GM12891 (cell line): ENCODE measurements around the gene SLC22A25.
"Not testable (repeated sequence)": the region's sequence is repeated elsewhere in the genome, so short reads cannot be mapped to it uniquely, and the experiment has no call there.

ENCODE experiments used
- DNase-seq: peaks from one replicate; pipeline ENCODE4 v3.0.0; 2011; ENCODE audit warnings: low spot score; ENCODE audit not compliant: insufficient read length
- FAIRE-seq: peaks from 2 replicates; lab custom pipeline; 2011; peaks lifted over from hg19 to GRCh38; lab: Jason Lieb, UNC
- PAX5 ChIP-seq: IDR thresholded peaks from 2 replicates; pipeline ENCODE4 v1.6.1; 2011; ENCODE audit warnings: low read length, moderate library complexity, mild to moderate bottlenecking; ENCODE audit not compliant: insufficient read depth, severe bottlenecking
- POLR2A ChIP-seq: IDR thresholded peaks from 2 replicates; pipeline ENCODE4 v1.6.1; 2011; ENCODE audit warnings: low read depth, low read length, control low read depth
- POLR2AphosphoS5 ChIP-seq: IDR thresholded peaks from 2 replicates; pipeline ENCODE4 v1.6.1; 2011; ENCODE audit warnings: low read depth, low read length, control low read depth
- POU2F2 ChIP-seq: IDR thresholded peaks from 2 replicates; pipeline ENCODE4 v1.6.1; 2011; ENCODE audit warnings: low read depth, mild to moderate bottlenecking, control low read depth, low read length, moderate library complexity
- SPI1 ChIP-seq: IDR thresholded peaks from 2 replicates; pipeline ENCODE4 v1.6.1; 2011; ENCODE audit warnings: low read depth, low read length, control low read depth
- TAF1 ChIP-seq: IDR thresholded peaks from 2 replicates; pipeline ENCODE4 v1.6.1; 2011; ENCODE audit warnings: low read depth, low read length, control low read depth

Gene SLC22A25

GRCh38 chr11:63250162-63251050 lies 7.0 kb upstream of the SLC22A25 start:
- no peak for FAIRE-seq
- no peak for TF ChIP-seq POU2F2
- no peak for TF ChIP-seq TAF1
- no peak for TF ChIP-seq PAX5
- TF ChIP-seq SPI1, result no peak
- TF ChIP-seq POLR2A, result no peak
- no peak for TF ChIP-seq POLR2AphosphoS5
- DNase-seq, result no peak

- TF ChIP-seq TAF1 (no peak), POU2F2 (no peak), SPI1 (no peak), POLR2AphosphoS5 (no peak), PAX5 (no peak), POLR2A (no peak)
- DNase-seq (no peak), FAIRE-seq (no peak)
Measured at GRCh38 chr11:63248966-63249365, 5.6 kb upstream of the SLC22A25 start.

DNA sequence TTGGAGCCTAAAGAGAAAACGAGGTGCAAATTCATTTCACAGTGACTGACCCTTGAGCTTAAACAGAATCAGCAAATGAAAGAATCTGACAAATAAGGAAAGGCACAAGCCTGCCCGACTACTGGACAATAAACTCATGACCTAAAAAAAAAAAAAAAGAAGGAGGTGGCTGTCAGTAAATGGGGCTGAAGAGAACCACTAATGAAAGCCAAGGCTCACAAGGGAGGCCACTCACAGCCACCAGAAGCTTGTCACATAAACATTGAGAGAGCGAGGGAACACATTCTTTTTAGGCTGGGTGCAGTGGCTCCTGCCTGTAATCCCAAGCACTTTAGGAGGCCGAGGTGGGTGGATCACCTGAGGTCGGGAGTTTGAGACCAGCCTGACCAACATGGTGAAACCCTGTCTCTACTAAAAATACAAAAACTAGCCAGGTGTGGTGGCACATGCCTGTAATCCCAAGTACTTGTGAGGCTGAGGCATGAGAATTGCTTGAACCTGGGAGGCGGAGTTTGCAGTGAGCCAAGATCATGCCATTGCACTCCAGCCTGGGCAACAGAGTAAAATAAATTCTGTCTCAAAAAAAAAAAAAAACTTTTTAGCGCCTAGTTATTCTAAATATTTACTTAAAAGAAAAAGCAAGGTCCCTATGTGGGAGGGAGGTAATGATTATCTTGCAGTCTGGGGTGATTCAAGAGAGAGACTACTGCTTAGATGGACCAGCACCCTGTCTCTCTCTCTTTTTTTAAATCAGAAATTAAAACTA lies 4.0 kb upstream of the SLC22A25 start:
- not testable (repeated sequence) for FAIRE-seq, DNase-seq

DNA sequence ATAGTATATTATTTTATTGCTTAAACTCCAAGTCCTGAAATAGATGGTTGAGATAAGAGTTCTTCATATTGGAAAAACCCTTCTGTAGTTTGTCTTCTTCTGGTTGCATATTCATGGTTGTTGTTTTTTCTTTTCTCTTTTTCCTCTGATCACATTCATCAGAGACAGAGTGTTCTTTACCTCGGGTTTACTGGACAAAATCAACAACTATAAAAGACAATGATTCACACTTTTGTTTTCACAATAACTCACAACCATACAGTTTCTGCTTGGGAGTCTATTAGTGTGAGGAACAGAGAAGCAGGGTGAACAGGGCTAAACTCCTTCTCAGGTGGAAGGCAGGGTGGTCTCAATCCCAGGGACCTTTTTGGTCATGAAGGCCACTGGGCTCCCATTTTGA lies 2.6 kb upstream of the SLC22A25 start:
- FAIRE-seq (no peak), DNase-seq (no peak)
- TF ChIP-seq SPI1 (no peak), POLR2AphosphoS5 (no peak), PAX5 (no peak), POU2F2 (no peak), TAF1 (no peak), POLR2A (no peak)

DNA sequence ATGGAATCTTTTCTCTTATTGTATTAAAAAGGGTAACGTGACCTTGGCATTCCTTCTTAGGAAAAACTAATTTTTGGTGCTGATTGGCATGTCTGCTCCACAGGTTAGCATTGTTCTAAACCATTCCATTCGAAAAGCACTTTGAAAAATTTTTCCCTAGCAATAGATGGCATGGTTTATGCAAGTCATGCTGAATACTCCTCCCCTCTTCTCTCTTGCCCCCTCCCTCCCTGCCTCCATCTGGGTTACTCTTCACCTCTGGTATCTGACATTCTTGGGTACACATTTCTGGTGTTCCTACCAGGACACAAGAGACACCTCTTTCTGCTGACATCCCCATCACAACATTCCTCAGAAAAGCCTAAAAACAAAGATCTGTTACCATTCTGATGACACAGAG lies 1.5 kb upstream of the SLC22A25 start:
- no peak for FAIRE-seq
- no peak for TF ChIP-seq TAF1
- no peak for TF ChIP-seq SPI1
- TF ChIP-seq POLR2AphosphoS5, result no peak
- no peak for TF ChIP-seq POLR2A
- no peak for DNase-seq

DNA sequence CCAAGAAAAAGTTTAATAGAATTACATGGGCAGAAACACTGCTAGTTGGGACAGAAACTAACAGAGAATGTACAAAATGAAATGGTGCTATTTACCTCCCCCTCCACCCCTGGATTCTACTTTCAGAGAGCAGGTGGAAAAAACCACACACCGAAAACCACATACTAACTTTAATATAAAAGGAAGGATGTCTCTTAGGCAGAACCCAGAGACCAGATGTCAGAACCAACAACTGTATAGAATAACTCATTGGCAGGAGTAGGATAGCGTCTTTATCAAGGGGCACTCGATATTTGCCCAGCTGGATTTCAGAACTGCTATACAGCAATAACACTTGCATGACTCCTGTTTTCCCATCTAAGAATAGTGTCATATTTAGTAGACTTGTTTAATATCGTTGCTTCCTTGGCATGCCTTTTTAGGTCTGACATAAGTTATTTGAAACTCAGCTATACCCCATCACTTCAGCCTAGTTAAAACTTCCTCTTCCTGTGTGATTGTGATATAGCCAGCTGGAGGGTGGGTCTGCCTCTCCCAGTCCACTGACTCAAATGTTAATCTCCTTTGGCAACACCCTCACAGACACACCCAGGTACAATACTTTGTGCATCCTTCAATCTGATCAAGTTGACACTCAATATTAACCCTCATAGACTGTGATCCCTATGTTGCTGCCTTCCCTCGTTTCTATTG lies 1.2 kb downstream of the SLC22A25 start:
- DNase-seq (no peak), FAIRE-seq (no peak)
- TF ChIP-seq POLR2A, result no peak
- no peak for TF ChIP-seq SPI1
- TF ChIP-seq POU2F2, result no peak
- no peak for TF ChIP-seq PAX5
- TF ChIP-seq POLR2AphosphoS5, result no peak
- TF ChIP-seq TAF1, result no peak

DNA sequence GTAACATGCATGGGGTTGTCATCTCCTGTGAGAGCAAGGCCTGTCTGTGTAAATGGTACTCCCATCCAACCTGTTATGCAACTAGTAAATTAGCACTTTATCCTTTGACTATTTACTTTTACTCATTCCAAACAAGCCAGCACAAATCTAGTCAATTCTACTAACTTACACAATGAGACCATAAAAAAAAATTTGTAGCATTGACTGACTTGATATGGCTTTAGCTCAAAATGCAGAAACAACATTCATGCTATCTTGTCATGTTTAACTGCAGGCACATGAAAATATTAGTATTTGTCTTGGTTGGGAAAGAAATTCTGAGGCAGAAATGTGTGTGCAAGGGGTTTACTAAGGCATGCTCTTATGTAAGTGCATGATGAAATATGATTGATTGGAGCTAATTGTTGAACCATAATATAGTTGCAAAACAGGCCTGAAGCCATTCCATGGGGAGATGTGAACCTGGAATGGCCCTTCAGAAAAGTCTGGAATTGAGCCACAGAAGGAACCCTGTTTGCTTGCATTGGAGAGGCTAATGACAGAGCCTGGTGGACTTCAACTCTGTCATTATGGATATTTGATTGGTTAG lies 2.5 kb downstream of the SLC22A25 start:
- TF ChIP-seq PAX5, result no peak
- TF ChIP-seq POLR2AphosphoS5, result no peak
- TF ChIP-seq SPI1, result no peak
- no peak for TF ChIP-seq TAF1
- no peak for TF ChIP-seq POU2F2
- TF ChIP-seq POLR2A, result no peak
- no peak for FAIRE-seq
- no peak for DNase-seq

DNA sequence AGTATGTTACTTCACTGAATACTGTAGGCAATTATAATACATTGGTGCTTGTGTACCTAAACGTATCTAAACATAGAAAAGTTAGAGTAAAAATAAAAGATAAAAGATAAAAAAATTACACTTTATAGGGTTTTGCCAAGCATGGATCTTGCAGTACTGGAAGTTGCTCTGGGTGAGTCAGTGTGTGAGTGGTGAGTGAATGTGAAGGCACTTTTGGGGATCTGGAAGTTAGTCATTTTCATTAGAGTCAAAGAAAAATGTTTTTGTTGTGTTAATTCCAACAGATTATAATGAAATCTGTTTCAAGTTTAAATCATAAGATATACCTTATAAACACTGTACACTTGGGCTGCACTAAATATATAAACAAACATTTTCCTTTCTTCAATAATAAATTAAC lies 3.3 kb downstream of the SLC22A25 start:
- FAIRE-seq, result no peak
- TF ChIP-seq POLR2AphosphoS5 (no peak), SPI1 (no peak), PAX5 (no peak), POLR2A (no peak)
- no peak for DNase-seq

GRCh38 chr11:63239254-63239653 lies 4.1 kb downstream of the SLC22A25 start:
- no peak for TF ChIP-seq POU2F2
- TF ChIP-seq POLR2A, result no peak
- TF ChIP-seq TAF1, result no peak
- no peak for TF ChIP-seq PAX5
- TF ChIP-seq SPI1, result no peak
- TF ChIP-seq POLR2AphosphoS5, result no peak
- FAIRE-seq, result no peak
- DNase-seq, result no peak
